ENCODE data around the gene UBE2J2. TPM values are rescaled to one million over a fixed set of nuclear protein-coding genes. Genes with fewer than 3 reads are reported as not detected.

The UBE2J2 gene
- total and polyA plus RNA-seq, 2 of the 8 experiments (the other 6 are each of a cell fraction or from before 2014, with no cell fraction given), result 33.6 to 67.9 TPM

DNA sequence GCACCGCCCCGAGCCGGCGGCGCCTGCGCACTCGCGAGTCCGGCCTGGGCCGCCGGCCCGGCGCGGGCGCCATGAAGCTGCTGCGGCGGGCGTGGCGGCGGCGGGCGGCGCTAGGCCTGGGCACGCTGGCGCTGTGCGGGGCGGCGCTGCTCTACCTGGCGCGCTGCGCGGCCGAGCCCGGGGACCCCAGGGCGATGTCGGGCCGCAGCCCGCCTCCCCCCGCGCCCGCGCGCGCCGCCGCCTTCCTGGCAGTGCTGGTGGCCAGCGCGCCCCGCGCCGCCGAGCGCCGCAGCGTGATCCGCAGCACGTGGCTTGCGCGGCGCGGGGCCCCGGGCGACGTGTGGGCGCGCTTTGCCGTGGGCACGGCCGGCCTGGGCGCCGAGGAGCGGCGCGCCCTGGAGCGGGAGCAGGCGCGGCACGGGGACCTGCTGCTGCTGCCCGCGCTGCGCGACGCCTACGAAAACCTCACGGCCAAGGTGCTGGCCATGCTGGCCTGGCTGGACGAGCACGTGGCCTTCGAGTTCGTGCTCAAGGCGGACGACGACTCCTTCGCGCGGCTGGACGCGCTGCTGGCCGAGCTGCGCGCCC, 41.4 kb downstream of the UBE2J2 start, which contains the start of gene B3GALT6 (continued):
- no peak for TF ChIP-seq EZH2 (IDR thresholded peaks at IDR 0.05; ENCODE audit: low read depth, low read length, severe bottlenecking)
- no peak for TF ChIP-seq SRF (IDR thresholded peaks at IDR 0.05; ENCODE audit: low read depth, low read length)
- no peak for TF ChIP-seq CBX5 (IDR thresholded peaks at IDR 0.05; ENCODE audit: low read depth, low read length)
- TF ChIP-seq, protein P1, sequence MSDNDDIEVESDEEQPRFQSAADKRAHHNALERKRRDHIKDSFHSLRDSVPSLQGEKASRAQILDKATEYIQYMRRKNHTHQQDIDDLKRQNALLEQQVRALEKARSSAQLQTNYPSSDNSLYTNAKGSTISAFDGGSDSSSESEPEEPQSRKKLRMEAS (IDR thresholded peaks at IDR 0.05), result peak; percentile 97
- no peak for TF ChIP-seq ZNF274 (IDR thresholded peaks at IDR 0.05; ENCODE audit: borderline replicate concordance, extremely low read depth, low read length)

Data from H1 (cell line).